HG02678 (cell line): ENCODE data around the gene GPR156.
"Not testable (repeated sequence)": the region's sequence is repeated elsewhere in the genome, so short reads cannot be mapped to it uniquely, and the experiment has no call there.

ENCODE experiments used
- ATAC-seq: cut with Tn5 transposase; IDR thresholded peaks from one replicate; pipeline ENCODE4 v1.9.1; 2021; ENCODE audit warnings: mild to moderate bottlenecking, moderate library complexity; ENCODE audit not compliant: unreplicated experiment

The GPR156 gene

DNA sequence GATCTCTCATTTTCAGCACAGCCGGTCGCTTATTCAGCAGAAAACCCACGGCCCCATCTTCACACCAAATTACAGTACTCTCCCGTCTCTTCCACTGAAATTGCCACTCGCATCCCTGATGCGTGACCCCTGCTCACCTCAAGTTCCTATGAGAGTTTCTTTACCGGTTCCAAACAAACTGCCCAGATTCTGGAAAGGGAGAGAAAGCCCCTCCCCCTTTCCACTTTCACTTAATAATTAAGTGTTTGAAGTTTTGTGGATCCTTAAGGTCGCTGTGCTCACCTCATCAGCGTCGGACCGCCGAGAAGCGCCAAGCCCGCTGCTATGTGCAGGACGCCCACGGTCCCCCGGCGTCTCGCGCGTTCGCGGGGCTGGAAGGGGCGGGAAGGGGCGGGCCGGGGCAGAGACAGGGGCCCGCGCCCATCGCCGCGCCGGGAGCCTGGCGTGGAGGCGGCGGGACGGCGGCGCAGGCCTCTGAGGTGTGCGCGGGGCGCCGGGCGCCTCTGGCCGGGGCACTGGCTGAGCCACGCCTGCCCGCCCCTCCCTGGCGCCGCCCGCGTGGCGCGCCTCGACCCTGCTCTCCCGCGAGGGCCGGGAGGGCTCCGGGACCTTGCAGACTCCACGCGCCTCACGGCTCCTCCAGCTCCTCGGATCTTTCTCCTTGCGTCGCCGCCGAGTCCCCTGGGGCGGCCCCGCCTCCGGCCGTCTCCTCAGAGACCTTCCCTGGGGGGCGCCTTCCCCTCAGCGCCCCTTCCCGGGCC, at the start of gene GPR156:
TSS of gene GPR156 (minus strand) at position 476 of the 761 bp plus-strand sequence. CDS start 41,124 bp downstream, outside the sequence.
- no peak for ATAC-seq

DNA sequence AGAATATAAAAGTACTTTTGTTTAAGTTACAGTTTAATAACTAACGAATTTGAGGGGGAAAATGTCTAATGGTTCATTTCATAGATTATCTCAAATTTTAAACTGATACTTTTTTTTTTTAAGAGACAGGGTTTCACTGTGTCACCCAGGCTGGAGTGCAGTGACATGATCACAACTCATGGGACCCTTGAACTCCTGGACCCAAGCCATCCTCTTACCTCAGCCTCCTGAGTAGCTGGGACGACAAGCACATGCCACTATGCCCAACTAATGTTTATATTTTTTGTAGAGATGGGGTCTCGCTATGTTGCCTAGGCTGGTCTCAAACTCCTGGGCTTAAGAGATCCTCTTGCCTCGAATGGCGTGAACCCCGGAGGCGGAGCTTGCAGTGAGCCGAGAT, 47.6 kb upstream of the GPR156 start:
- ATAC-seq, result no peak

DNA sequence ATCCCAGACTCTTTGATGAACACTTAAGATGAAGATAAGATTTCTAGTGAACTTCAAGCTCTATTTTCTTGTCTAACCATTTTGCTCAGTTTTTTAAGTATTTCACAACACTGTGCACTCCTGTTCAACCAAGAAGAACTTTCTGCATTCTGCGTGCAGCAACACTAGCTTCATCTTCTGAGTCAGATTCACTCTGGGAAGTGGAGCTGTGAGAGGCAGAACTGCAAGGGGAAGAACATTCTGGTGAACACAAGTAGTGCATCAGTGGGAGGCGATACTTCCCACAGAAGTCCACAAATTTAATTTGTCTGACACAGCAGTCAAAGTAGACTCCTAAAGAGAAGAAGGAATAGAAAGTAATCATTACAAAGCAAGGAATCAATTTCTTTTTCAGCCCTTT, 46.1 kb upstream of the GPR156 start:
- no peak for ATAC-seq

DNA sequence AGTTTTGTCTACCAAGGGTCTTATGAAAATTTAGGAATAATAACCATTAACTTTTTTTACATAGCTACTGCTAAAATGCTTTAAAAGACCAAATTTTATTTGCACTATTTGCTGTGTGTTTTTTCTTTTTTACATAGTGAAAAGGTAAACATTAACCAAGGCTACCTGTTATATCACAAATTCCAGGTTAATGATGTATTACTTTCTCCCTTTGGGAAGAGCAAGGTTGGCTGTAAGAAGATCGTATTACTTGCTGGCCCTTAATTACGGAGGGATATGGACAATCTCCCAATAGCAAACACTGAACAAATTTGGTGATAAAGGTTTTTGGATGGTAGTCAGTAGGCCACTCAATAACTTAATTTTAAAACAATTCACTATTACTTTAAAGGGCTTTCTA, 41.8 kb upstream of the GPR156 start:
- no peak for ATAC-seq

DNA sequence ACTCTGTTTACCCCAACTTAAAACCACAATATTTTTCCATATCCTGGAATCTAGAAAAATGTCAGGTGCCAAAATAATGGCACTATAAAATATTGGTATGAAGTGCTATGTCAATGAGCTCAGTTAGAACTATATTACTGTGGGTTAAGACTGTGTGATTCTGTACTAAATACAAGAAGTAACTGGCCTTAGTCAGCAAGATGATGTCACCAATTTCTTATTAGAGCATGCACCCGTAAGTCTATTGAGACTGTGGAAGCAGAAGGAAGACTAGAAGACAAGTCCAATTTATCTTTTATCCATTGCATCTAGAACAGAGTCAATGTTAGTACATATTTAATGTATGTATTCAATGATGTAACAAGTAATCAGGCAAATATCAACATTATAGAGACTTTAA, 39.2 kb upstream of the GPR156 start:
- no peak for ATAC-seq

DNA sequence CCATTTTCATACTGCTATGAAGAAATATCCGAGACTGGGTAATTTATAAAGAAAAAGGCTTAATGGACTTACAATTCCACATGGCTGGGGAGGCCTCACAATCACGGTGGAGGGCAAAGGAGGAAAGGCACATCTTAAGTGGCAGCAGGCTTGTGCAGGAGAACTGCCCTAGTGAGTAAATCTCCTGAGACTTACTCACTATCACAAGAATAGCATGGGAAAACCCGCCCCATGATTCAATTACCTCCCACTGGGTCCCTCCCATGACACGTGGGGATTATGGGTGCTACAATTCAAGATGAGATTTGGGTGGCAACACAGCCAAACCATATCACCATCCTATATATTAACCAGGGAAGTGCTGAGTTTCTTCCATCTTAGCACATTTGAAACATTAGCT, 38.7 kb upstream of the GPR156 start:
- not testable (repeated sequence) for ATAC-seq

DNA sequence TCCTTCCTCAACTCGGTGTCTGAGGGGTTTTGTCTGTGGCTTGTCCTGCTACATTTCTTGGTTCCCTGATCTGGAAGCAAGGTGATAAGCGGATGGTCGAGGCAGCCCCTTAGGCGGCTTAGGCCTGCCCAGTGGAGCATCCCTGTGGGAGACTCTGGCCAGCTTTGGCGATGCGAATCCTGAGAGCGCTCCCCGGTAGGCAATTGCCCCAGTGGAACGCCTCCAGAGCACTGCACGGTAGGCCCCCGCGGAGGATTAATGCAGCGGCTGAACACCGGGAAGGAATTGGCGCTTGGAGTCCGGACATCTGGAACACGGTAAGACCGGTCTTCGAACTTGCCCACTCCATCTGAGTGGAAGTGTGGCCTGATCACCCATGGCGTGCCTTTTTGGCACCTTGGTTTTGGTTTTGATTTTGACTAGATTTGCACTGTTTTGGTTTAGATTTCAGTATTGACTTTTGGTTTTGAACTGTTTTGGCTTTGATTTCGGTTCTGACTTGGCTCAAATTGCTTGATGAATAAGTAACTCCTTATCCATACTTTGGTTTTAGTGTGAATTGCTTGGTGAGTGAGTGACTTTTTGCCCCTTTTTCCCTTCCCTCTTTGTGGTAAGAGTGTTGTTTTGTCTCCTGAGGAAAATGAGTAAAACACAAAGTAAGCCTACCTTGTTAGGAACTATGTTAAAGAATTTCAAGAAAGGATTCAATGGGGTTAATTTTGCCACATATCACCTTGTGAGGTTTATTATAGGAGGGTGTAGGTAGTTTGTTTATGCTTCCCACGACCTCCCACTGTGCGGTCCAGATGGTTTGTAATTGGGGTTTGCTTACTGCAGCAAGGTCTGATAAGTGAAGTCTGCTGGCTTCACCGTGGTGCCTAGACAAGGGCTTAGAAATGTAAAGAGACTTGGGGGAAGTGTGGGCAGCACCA, 27.1 kb upstream of the GPR156 start:
- no peak for ATAC-seq

DNA sequence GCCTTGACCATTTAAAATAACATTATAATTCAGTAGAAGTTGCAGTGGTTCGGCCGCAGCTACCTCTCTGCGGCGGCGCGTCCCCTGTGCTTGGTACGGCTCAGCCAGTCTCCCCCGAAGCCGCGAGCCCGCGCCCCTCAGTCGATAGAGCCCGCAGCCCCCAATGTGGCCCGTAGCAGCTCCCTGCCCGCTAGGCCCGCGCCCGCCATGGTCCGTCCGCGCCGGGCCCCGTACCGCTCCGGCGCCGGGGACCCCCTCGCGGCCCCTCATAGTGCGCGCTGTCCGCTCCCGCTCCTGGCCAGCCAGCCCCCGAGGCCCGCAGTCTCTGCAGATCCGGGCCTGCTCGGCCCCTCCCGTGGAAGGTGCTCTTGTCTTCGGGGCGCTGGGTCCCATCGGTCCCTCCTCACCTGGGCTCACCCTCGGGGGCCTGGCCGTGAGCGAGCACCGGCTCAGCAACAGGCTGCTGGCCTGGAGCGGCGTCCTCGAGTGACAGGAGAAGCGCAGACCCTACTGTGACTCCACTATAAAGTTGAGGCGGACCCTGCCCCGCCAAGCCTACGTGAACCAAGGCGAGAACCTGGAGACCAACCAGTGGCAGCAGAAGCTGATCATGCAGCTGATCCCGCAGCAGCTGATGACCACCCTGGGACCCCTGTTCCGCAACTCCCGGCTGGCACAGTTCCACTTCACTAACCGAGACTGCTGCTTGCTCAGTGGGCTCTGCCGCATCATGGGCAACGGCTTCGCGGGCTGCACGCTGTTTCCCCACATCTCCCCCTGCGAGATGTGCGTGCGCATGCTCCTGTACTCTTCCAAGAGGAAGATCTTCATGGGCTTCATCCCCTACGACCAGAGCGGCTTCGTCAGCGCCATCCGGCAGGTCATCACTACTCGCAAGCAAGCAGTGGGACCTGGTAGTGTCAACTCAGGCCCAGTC, 21.8 kb upstream of the GPR156 start:
- no peak for ATAC-seq

DNA sequence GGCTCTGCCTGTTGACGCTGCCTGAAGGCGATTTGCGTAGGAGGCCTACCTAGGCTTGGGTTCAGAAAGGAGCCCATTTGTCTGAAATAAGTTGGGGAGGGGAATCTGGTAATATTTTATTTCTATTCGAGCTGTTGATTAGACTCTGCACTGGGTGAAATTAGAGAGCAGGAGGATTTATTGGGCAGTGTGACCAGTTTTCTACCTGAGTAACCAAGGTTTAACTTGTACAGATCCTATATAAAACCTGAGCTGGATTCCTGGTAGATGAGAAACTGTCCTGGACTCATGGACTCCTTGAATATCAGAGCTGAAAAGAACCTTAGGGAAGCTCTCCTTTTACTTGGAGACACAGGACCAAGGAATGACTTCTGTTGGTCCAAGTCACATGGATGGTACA, 19.6 kb upstream of the GPR156 start:
- ATAC-seq, result no peak

DNA sequence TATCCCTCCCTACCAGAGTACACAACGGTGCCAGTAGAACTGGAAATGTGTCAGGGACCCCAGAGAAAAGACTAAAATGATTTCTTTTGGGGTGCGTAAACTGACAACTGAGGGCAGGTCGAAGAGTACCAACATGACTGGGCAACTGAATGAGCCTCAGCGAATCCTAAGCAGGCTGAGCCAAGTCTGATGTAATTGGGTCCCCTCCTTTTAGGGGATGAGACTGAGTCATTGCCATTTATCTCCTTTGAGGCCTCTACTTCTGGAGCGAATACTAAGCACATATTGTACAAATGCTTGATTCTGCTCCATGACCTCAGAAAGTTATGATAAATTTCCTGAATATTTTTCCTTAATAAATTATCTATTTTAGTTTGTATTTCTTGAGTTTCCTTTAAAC, 17.3 kb upstream of the GPR156 start:
- no peak for ATAC-seq

DNA sequence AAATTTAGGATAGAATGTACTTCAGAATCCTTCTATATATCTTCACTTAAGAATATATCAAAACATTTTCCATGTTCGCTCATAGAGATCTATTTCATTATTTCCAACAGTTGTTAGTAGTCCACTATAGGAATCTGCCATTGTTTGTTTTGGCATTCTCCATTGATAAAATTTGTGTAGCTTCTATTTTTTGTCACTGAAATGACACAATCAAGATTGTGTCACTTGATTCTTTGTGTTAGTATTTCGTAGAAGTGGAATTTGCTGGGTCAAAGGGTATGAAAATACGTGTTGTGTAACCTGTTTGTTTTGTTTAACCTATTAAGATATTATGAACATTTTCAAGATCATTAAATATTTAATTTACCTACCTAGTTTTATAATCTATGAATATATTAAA, 15.9 kb upstream of the GPR156 start:
- no peak for ATAC-seq

DNA sequence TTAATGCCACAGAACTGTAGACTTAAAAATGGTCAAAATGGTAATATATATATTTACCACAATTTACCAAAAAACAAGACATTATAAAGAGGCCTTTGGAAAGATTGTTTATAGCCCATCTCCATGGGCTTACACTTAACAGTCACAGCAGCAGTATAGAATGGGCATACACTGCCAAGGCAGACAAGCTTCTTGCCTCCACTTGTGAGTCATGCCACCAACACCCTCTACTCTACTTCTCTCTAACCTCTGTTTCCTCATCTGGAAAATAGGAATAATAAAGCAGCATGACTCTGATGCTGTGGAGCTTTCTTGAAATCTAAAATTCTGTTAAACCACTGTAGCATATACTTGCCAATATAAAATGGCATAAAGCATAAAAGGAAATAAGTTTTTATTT, 14.4 kb upstream of the GPR156 start:
- no peak for ATAC-seq

DNA sequence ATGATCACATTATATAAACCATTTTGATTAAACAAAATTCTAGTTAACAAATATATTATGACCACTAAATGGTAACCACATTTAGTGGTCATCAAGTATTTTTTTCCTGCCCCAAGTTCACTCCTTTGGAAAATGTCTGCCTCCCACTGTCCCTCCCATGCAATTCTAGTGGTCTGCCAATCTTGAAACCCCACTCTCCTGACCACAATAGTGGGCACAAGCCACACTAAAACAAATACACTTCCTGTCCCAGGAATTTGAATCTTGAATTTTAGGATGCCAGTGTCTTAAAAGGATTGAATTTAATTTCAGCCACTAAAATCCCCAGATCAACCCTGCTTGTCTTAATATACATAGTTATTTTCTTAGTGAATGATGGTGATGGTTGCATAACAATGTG, 14.0 kb upstream of the GPR156 start:
- no peak for ATAC-seq

DNA sequence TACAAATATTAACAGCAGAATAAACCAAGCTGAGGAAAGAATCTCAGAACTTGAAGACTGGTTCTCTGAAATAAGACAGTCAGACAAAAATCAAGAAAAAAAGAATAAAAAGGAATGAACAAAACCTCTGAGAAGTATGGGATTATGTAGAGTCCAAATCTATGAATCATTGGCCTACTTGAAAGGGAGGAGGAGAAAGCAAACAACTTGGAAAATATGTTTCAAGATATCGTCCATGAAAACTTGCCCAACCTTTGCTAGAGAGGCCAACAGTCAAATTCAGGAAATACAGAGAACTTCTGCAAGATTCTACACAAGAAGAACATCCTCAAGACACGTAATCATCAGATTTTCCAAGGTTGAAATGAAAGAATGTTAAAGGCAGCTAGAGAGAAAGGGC, 6.5 kb upstream of the GPR156 start:
- ATAC-seq, result not testable (repeated sequence)

DNA sequence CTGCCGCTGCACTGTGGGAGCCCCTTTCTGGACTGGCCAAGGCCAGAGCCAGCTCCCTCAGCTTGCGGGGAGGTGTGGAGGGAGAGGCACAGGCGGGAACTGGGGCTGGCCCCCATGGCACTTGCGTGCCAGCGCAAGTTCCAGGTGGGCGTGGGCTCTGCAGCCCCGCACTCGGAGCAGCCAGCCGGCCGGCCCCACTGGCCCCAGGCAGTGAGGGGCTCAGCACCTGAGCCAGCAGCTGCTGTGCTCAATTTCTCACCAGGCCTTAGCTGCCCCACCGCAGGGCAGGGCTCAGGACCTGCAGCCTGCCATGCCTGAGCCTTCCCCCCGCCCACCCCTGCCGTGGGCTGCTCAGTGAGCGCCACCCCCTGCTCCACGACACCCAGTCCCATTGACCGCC, 4.6 kb upstream of the GPR156 start:
- ATAC-seq, result no peak

DNA sequence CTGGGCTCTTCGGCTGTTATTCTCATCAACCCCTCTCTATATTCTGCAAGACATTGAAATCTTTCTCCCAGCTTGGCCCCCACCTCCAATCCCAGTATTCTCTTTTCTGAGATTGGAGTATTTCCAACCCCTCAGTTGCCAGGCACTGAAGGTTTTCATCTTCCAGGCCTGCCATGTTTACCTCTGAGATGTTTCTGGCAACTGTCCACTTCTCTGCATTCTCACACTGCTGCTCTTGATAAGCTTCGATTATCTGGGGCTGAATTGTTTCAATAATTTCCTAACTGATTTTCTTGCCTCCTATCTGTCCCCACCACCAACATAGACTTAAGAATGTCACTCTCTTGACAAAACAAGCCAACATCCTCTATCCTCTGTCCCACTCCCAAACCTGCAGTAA, 1.4 kb upstream of the GPR156 start:
- ATAC-seq, result no peak

DNA sequence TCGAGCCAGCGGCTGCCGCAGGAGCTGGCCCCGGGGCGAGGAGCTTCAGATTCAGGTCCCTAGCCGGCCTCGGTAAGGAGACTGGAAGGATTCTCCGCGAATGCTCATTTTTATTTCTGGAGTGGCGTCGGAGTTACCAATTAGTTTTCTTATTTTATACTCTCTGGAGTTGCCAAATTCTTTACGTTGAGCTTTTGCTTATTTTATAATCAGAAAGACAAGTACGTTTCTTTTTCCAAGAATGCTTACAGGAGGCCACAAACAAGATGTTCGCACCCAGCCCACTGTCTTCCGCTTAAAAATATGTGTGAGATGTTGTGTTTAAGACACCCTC, 453 bp upstream of the GPR156 start:
- ATAC-seq, result no peak

DNA sequence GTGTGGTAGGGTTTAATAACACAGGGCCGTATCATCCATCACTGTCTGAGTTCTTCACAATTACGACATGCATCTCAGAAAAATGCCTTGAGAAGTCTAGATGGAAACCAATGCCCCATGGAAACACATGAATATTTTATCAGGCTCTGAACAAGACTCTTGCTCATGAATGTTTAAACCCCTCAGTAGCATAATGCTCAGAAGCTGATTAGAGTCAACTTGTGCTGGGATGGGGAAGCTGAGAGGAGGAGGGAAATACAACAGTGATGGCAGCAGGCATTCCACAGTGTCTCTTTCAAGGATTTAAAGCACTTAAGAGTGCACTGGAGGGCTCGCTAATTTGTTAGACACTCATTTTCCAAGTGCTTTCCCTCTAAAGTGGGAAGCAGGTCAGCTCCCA, 3.8 kb downstream of the GPR156 start:
- ATAC-seq, result no peak

DNA sequence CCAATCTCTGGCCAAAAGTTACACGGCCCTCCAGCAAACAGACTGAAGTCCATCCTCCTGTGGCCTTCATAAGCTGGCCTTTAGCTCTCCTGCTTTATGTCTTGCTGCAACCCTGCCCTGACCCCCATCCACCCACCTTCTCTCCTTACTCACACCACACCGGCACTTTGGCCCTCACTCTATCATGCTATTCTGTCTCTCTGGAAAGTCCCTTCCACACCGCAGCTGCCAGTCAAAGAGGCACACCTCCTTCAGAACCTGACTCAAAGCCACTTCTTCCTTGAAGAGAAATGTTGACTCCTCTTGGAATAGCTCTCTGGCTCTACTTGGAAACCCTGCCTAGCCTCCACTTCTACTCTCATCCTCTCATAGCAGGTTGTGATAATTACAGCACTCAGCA, 4.5 kb downstream of the GPR156 start:
- no peak for ATAC-seq

DNA sequence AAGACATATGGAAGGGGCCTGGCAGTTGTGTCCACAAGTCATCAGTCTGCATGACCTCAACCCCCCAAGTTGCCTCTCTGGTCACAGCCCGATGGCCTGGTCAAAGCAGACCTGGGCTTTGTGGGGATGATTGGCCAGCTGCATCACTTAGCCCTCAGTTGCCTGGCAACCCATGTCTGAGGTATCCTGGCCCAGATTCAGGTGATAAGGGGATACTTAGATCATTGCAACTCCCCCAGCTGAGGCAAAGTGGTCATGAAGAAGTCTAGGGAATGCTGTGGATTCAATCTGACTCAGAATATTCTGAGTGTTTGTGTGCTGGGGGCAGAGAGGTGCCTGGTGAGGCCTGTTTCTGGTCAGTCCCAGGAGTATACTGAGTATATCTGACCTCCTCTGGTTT, 5.0 kb downstream of the GPR156 start:
- no peak for ATAC-seq

DNA sequence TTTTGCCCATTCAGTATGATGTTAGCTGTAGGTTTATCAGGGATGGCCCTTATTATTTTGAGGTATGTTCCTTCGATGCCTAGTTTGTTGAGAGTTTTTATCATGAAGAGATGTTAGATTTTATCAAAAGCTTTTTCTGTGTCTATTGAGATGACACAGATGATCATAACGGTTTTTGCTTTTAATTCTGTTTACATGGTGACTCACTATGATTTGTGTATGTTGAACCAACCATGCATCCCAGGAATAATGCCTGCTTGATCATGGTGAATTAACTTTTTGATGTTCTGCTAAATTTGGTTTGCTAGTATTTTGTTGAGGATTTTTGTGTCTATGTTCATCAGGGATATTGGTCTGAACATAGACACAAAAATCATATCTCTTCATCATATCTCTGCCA, 8.3 kb downstream of the GPR156 start:
- ATAC-seq, result no peak
